Measurements from ENCODE around the gene MPG. TPM values are rescaled to one million over a fixed set of nuclear protein-coding genes. Genes with fewer than 3 reads are reported as not detected.
A peak's percentile ranks its signal among the peaks of the same experiment; 100 is the strongest.

Gene MPG
- polyA plus RNA-seq, 1 donor (not counting 4 experiments of a cell fraction or from before 2014, with no cell fraction given): 22.7 TPM

GRCh38 chr16:117379-118365 lies 39.6 kb downstream of the MPG start:
- H3K4me1 ChIP-seq (ENCODE audit: control insufficient read depth, extremely low read depth, insufficient read depth, low read length): peaks cover 12% of the 10 kb centered on the region
- DNase-seq (ENCODE audit: low read depth, low spot score): no peak
- H3K36me3 ChIP-seq (ENCODE audit: control insufficient read depth in 2 of 2, extremely low read depth in 1 of 2, insufficient read depth in 2 of 2, low read length in 2 of 2): peaks cover 6 to 20% of the 10 kb centered on the region in 2 experiments

GRCh38 chr16:118857-119256 lies 40.8 kb downstream of the MPG start:
- Histone ChIP-seq H3K4me1 (ENCODE audit: control insufficient read depth, extremely low read depth, insufficient read depth, low read length) (peaks cover 3% of the 10 kb centered on the region), H3K27ac (ENCODE audit: control insufficient read depth, insufficient read depth, low read length) (no peak overlapping the region), H3K79me2 (ENCODE audit: control insufficient read depth, insufficient read depth, low read length) (no peaks in the 10 kb centered on the region), H3K4me2 (ENCODE audit: control insufficient read depth, extremely low read depth, insufficient read depth, low read depth, low read length) (no peak overlapping the region), H3K9me3 (ENCODE audit: control insufficient read depth, low read depth, low read length) (no peaks in the 10 kb centered on the region), H3K27me3 (ENCODE audit: control insufficient read depth, extremely low read depth, insufficient read depth, low read length) (no peaks in the 10 kb centered on the region), H4K20me1 (ENCODE audit: control insufficient read depth, extremely low read depth, insufficient read depth, low read length) (peaks cover 2% of the 10 kb centered on the region), H3K9me1 (ENCODE audit: control insufficient read depth, extremely low read depth, insufficient read depth, low read length) (peaks cover 2% of the 10 kb centered on the region), H3K36me3 (ENCODE audit: control insufficient read depth in 2 of 2, extremely low read depth in 1 of 2, insufficient read depth in 2 of 2, low read length in 2 of 2) (peaks cover 9 to 14% of the 10 kb centered on the region in 2 experiments), H3K4me3 (ENCODE audit: control insufficient read depth in 2 of 3, extremely low read depth in 1 of 3, insufficient read depth in 2 of 3, low read depth in 1 of 3, low read length in 3 of 3) (no peak overlapping the region), H2AFZ (ENCODE audit: control insufficient read depth, low read length) (no peak overlapping the region), H3K9ac (ENCODE audit: control insufficient read depth, extremely low read depth, insufficient read depth, low read length) (no peak overlapping the region)
- DNase-seq (ENCODE audit: low read depth, low spot score) (no peak), FAIRE-seq (no peak)
- TF ChIP-seq CTCF (optimal IDR thresholded peaks at IDR 0.05 in 1 of 3, IDR thresholded peaks at IDR 0.05 in 1 of 3, conservative IDR thresholded peaks at IDR 0.05 in 1 of 3; ENCODE audit: extremely low read depth in 1 of 3, insufficient read depth in 2 of 3, low read length in 3 of 3) (no peak), EZH2 (IDR thresholded peaks at IDR 0.05; ENCODE audit: low read length) (no peak)
- dilution Hi-C loops (cut with MboI; ENCODE audit: extremely low pct_ligation_motif_present, low sequenced_read_pairs): no loop called here

More at GRCh38 chr16:117379-118365, 39.6 kb downstream of the MPG start:
- dilution Hi-C loops (cut with MboI; ENCODE audit: extremely low pct_ligation_motif_present, low sequenced_read_pairs): no loop called here
- TF ChIP-seq EZH2 (IDR thresholded peaks at IDR 0.05; ENCODE audit: low read length) (no peak), CTCF (optimal IDR thresholded peaks at IDR 0.05 in 1 of 3, IDR thresholded peaks at IDR 0.05 in 1 of 3, conservative IDR thresholded peaks at IDR 0.05 in 1 of 3; ENCODE audit: extremely low read depth in 1 of 3, insufficient read depth in 2 of 3, low read length in 3 of 3) (peak; percentile 77 to 82 (median 78))
- FAIRE-seq: no peak
- no peak overlapping the region for H3K27ac ChIP-seq (ENCODE audit: control insufficient read depth, insufficient read depth, low read length)
- H2AFZ ChIP-seq (ENCODE audit: control insufficient read depth, low read length): no peak overlapping the region
- H4K20me1 ChIP-seq (ENCODE audit: control insufficient read depth, extremely low read depth, insufficient read depth, low read length): peaks cover 2% of the 10 kb centered on the region
- H3K4me3 ChIP-seq (ENCODE audit: control insufficient read depth in 2 of 3, extremely low read depth in 1 of 3, insufficient read depth in 2 of 3, low read depth in 1 of 3, low read length in 3 of 3): no peak overlapping the region
- no peaks in the 10 kb centered on the region for H3K79me2 ChIP-seq (ENCODE audit: control insufficient read depth, insufficient read depth, low read length)
- no peak overlapping the region for H3K9ac ChIP-seq (ENCODE audit: control insufficient read depth, extremely low read depth, insufficient read depth, low read length)
- H3K9me3 ChIP-seq (ENCODE audit: control insufficient read depth, low read depth, low read length): no peaks in the 10 kb centered on the region
- peaks cover 5% of the 10 kb centered on the region for H3K9me1 ChIP-seq (ENCODE audit: control insufficient read depth, extremely low read depth, insufficient read depth, low read length)
- H3K4me2 ChIP-seq (ENCODE audit: control insufficient read depth, extremely low read depth, insufficient read depth, low read depth, low read length): no peak overlapping the region
- no peaks in the 10 kb centered on the region for H3K27me3 ChIP-seq (ENCODE audit: control insufficient read depth, extremely low read depth, insufficient read depth, low read length)

Measured in keratinocyte (primary cell).